NCI-H526 treated with DMSO at 0.1 percent for 48 hours (cell line): Measurements from ENCODE around the gene SNRPB.
"Not testable (repeated sequence)": the region's sequence is repeated elsewhere in the genome, so short reads cannot be mapped to it uniquely, and the experiment has no call there.

Source experiments
- DNase-seq: peaks from one replicate; lab custom pipeline; 2025; lab: John Stamatoyannopoulos, UW

Gene SNRPB

DNA sequence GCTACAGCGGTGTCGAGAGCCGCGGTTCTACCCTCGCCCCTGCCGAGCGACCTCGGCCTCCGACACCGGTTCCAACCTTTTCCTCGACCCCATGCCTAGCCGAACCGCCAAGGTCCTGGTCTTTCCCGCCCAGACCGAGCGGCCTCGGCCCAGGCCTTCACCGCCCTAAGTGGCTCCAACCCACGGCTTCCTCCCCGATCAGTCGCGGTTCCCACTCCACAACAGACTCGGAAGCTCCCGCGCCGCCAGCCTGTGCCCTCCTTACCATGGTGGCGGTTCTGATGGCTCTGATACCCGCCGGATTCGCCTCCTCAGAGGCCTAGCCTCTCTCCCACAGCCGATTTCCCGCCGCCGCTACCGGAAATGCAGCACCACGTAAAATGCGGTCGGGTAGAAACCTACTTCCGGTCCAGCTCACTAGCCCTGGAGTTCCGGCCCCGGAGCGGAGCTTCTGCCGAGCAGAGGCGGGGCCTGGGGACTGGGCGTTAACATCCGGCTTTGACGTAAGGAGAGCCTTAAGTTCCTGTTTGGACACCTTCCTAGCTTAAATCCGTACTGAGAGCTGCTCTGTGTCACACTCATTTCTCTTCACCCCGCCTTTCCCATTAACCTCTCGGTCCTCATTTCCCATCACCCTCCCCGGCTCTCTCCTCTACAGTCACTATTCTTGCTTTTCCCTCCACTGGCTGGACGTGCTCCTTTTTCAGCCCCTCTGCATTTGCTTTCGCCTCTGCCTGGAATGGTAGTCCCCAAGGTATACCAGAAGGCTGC, at the start of gene SNRPB:
SNRPB (minus strand) TSS at position 367 of the 771 bp plus-strand sequence; CDS start at position 268, 99 bp downstream.
- peak; percentile 98 for DNase-seq

DNA sequence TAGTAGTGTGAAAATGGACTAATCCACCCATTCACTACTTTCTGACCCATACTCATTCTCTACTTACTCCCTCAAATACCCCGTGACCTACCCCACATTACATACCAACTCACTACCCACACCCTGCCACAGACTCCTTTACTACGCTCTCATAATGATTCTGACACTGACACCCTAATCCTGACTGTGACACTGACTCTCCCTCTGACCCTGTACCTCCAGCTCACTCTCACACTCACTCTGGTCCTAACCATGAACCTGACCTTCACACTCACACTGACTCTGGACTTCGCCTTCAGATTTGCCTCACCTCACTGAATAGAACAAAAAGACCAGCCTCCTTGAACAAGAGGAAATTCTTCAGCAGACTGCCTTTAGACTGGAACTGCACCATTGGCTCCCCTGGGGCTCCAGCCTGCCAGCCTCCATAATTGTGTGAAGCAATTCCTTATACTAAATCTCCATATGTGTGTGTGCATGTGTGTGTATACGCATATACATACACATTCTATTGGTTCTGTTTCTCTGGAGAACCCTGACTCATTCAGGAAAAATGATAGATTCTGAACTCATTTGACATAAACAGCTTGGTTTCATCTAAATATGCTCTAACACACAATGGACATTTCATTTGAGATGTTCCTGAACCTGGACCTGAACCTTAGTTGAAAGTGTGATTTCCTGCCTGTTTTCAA, 48.7 kb upstream of the SNRPB start:
- no peak for DNase-seq

DNA sequence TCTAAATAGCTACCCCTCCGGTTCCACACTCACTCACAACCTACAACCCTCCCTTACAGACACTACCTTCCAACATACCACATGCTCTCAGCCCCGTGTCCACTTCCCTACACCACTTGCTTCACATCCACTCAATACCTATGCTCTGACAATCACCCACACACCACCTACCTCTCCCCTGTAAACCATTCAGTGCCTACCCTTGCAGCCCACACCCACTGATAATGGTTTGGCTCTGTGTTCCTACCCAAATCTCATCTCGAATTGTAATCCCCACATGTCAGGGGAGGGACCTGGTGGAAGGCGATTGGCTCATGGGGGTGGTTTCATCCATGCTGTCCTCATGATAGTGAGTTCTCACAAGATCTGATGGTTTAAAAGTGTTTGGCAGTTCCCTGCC, 48.0 kb upstream of the SNRPB start:
- DNase-seq: no peak

DNA sequence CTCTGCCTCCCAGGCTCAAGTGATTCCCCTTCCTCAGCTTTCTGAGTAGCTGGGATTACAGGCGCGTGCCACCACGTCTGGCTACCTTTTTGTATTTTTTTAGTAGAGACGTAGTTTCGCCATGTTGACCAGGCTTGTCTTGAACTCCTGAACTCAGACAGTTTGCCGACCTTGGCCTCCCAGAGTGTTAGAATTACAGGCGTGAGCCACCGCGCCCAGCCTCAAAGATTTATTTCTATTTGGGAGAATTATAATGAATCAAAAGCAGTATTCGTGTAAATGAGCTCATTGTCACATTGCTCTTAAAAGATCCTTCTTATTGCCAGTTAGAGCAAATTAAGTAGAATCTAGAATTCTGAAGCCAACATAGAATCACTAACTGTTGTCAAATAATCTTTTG, 47.5 kb upstream of the SNRPB start:
- DNase-seq: no peak

DNA sequence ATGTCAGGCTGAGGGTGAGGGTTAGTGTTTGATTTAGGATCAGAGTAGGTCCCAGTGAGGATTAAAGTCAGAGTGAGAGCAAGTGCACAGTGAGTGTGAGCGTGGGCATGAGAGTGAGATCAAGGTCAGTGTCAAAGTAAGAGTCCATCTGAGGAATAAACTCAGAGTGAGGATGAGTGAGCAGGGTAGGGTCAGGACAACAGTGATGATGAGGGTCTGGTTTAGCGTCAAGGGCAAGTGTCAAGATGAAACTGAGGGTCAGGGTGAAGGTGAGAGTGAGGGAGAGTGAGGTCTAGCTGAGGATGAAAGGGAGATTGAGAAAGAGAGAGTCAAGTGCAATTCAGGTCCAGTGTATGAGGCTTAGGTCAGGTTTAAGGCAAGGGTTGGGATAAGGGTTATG, 45.8 kb upstream of the SNRPB start:
- DNase-seq: no peak

- no peak for DNase-seq
Measured at GRCh38 chr20:2515203-2515602, 44.6 kb upstream of the SNRPB start.

GRCh38 chr20:2509794-2510193, 39.2 kb upstream of the SNRPB start:
- no peak for DNase-seq

- no peak for DNase-seq
Measured at GRCh38 chr20:2509468-2509781, 38.8 kb upstream of the SNRPB start.

DNA sequence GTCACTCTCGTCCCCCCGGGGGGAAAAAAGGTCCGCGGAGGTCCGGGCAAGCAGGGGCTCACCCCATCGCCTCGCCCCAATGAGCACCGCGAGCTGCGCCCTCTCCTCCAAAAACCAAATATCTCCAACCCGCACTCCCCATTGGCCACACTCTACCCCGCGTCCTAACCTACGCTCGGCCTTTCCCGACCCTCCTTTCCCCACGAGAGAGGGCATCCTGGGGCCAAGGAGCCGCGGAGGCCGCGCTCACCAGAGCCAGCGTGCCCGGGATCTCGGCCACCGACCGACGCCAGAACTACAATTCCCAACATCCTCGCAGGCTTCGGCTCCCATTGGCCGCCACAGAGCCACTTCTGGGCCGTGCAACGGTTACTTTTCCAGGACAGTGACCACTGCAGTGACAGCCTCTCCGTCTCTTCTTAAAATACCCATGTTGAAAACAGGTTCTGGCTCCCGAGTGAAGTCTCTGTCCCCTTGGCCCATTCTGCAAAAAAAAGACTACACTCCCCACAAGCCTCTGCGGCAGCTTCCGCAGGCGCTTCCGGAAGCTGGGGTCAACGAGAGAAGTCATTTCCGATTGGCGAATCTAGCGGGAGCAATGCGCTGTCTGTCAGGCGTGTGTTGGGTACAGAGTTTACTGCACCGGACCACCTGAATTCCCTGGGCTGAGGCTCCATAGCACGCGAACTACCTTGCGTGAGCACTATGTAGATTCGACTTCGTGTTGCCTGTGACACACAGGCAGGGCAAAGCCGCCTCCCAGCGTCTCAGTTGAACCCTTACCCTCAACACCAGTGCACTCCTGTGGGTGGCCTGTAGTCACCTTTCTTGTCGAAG, 38.3 kb upstream of the SNRPB start, which contains the start of gene ZNF343:
ZNF343 (minus strand) TSS at position 285 of the 837 bp plus-strand sequence. CDS start 15,020 bp downstream, outside the sequence.
- peak; percentile 82 for DNase-seq

DNA sequence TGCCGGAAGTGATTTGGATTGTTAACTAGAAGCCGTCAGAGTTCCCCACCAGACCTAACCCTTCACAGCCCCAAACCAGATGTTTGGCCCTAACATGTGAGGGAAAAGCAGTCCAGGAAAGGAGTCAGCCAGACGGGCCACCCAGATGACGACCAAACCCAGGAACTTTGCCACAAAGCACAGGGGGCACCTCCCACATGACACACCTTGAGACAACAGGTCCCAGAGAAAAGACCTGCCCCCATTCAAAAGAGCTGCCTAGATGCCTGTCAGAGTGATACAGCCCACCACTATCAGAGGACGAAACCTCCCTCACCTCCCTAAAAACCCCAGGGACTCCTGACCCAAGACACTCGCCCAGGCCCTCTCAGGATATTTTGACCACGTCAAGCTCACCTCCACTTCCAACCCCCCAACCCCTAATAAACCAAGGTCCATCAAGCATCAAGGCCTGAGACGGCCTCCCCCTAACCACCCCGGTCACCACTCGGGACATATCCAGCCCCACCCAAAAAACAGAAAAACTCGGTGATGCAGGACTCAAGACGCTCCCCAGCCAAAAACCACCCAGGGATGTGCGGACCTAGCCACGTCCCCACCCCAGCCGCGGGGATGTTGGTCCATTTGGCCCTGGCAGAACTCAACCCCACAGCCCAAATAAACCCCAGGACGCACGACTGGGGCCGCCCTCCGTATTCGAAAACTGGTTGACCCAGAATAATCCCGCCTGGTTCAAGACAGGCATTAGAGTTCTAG, 37.5 kb upstream of the SNRPB start:
- no peak for DNase-seq

DNA sequence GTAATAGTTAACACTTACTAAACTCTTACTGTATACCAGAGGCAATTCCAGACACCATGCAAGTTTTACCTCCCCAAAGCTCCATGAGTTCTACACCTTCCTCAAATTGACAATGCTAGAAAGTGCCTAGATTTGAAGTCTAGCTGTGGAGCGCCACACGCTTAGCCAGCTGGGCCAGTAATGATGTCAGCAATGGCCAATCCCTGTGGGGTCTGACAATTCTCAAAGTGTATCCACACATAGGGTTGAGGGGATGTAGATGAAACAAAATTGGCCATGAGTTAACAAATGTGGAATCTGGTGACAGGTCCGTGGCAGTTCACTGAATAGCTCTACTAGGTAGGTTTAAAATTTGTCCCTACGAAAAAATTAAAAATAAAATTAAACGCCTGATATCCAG, 36.9 kb upstream of the SNRPB start:
- DNase-seq: no peak

- not testable (repeated sequence) for DNase-seq
Measured at GRCh38 chr20:2506426-2506825, 35.8 kb upstream of the SNRPB start.

DNA sequence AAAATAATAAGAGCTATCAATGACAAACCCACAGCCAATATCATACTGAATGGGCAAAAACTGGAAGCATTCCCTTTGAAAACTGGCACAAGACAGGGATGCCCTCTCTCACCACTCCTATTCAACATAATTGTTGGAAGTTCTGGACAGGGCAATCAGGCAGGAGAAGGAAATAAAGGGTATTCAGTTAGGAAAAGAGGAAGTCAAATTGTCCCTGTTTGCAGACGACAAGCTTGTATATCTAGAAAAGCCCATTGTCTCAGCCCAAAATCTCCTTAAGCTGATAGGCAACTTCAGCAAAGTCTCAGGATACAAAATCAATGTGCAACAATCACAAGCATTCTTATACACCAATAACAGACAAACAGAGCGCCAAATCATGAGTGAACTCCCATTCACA, 34.2 kb upstream of the SNRPB start:
- not testable (repeated sequence) for DNase-seq

DNA sequence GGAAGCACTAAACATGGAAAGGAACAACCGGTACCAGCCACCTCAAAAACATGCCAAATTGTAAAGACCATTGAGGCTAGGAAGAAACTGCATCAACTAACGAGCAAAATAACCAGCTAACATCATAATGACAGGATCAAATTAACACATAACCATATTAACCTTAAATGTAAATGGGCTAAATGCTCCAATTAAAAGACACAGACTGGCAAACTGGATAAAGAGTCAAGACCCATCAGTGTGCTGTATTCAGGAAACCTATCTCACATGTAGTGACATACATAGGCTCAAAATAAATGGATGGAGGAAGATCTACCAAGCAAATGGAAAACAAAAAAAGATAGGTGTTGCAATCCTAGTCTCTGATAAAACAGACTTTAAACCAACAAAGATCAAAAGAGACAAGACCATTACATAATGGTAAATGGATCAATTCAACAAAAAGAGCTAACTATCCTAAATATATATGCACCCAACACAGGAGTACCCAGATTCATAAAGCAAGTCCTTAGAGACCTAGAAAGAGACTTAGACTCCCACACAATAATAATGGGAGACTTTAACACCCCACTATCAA, 32.3 kb upstream of the SNRPB start:
- DNase-seq: not testable (repeated sequence)

- no peak for DNase-seq
Measured at GRCh38 chr20:2485661-2486060, 15.1 kb upstream of the SNRPB start.

- DNase-seq: no peak
Measured at GRCh38 chr20:2485080-2485479, 14.5 kb upstream of the SNRPB start.

- no peak for DNase-seq
Measured at GRCh38 chr20:2483504-2483903, 12.9 kb upstream of the SNRPB start.

DNA sequence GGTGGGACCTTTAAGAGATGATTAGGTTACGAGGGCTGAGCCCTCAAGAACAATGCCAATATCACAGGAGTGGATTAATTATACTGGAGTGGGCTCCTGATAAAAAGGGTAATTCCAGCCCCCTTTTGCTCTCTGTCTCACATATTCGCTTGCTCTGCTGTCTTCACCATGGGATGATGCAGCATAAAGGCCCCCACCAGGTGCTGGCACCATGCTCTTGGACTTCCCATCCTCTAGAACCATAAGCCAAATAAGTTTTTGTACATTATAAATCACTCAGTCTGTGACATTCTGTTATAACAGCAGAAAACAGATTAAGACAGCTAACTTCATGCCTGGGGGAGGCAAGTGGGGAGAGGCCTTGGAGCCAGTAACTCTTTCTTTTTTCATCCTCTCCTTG, 9.8 kb upstream of the SNRPB start:
- no peak for DNase-seq

GRCh38 chr20:2476742-2477615, 6.4 kb upstream of the SNRPB start:
- DNase-seq: no peak
